NT2/D1 (cell line): Measurements from ENCODE around the gene PNMA8C.

Experiments
- SUZ12 ChIP-seq: IDR thresholded peaks from 2 replicates; pipeline ENCODE4 v1.6.1; 2011; ENCODE audit not compliant: insufficient read length, insufficient read depth; ENCODE audit errors: extremely low read depth
- YY1 ChIP-seq: IDR thresholded peaks from 2 replicates; pipeline ENCODE4 v1.6.1; 2011; ENCODE audit not compliant: insufficient read length, insufficient read depth

- TF ChIP-seq YY1 (no peak), SUZ12 (no peak)
Measured at GRCh38 chr19:46463516-46463915, 34.8 kb upstream of the PNMA8C start.
